GM18526 (cell line): ENCODE data around the gene DACT2.

ENCODE experiments used
- POLR2A ChIP-seq: IDR thresholded peaks from 3 replicates; pipeline ENCODE4 v1.6.1; 2011; ENCODE audit not compliant: insufficient read length; ENCODE audit errors: extremely low read depth

DACT2 gene

GRCh38 chr6:168355716-168356522, 36.3 kb upstream of the DACT2 start:
- TF ChIP-seq POLR2A = no peak

- TF ChIP-seq POLR2A = no peak
These were observed 34.8 kb upstream of the DACT2 start for GRCh38 chr6:168354338-168354737.

- no peak for TF ChIP-seq POLR2A
These were observed 33.5 kb upstream of the DACT2 start for GRCh38 chr6:168353041-168353440.

GRCh38 chr6:168352096-168352495, 32.5 kb upstream of the DACT2 start:
- no peak for TF ChIP-seq POLR2A

GRCh38 chr6:168349718-168350210, 30.2 kb upstream of the DACT2 start:
- no peak for TF ChIP-seq POLR2A

GRCh38 chr6:168348186-168348585, 28.6 kb upstream of the DACT2 start:
- TF ChIP-seq POLR2A = no peak

GRCh38 chr6:168347615-168348014, 28.0 kb upstream of the DACT2 start:
- TF ChIP-seq POLR2A = no peak

- no peak for TF ChIP-seq POLR2A
These were observed 27.5 kb upstream of the DACT2 start for GRCh38 chr6:168347053-168347452.

- TF ChIP-seq POLR2A = no peak
These were observed 26.5 kb upstream of the DACT2 start for GRCh38 chr6:168345896-168346754.

- no peak for TF ChIP-seq POLR2A
These were observed 25.7 kb upstream of the DACT2 start for GRCh38 chr6:168345266-168345665.

GRCh38 chr6:168344338-168344737, 24.8 kb upstream of the DACT2 start:
- no peak for TF ChIP-seq POLR2A

- TF ChIP-seq POLR2A = no peak
These were observed 23.9 kb upstream of the DACT2 start for GRCh38 chr6:168343239-168344150.

GRCh38 chr6:168342636-168343035, 23.1 kb upstream of the DACT2 start:
- TF ChIP-seq POLR2A = no peak

- no peak for TF ChIP-seq POLR2A
These were observed 21.8 kb upstream of the DACT2 start for GRCh38 chr6:168341280-168341900.
